ENCODE results near the gene CECR2. TPM values are rescaled to one million over a fixed set of nuclear protein-coding genes. Genes with fewer than 3 reads are reported as not detected.

The CECR2 gene
- total RNA-seq, 1 donor: not detected

DNA sequence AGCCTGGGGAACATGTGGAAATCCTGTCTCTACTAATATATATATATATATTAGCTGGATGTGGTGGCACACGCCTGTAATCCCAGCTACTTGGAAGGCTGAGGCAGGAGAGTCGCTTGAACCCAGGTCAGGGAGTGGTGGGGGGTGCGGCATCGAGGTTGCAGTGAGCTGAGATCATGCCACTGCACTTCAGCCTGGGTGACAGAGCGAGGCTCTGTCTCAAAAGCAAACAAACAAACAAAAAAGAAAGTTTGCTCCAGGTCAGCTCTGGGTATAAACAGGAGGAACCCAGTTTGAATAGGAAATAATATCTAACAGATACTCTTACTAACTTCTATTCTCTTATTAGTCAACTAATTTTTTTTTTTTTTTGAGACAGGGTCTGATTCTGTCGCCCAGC, 34.3 kb upstream of the CECR2 start:
- no peak for DNase-seq (ENCODE audit: low read depth)
- no peak overlapping the region for H3K4me3 ChIP-seq (ENCODE audit: low read depth, low read length)
- TF ChIP-seq, protein P1, sequence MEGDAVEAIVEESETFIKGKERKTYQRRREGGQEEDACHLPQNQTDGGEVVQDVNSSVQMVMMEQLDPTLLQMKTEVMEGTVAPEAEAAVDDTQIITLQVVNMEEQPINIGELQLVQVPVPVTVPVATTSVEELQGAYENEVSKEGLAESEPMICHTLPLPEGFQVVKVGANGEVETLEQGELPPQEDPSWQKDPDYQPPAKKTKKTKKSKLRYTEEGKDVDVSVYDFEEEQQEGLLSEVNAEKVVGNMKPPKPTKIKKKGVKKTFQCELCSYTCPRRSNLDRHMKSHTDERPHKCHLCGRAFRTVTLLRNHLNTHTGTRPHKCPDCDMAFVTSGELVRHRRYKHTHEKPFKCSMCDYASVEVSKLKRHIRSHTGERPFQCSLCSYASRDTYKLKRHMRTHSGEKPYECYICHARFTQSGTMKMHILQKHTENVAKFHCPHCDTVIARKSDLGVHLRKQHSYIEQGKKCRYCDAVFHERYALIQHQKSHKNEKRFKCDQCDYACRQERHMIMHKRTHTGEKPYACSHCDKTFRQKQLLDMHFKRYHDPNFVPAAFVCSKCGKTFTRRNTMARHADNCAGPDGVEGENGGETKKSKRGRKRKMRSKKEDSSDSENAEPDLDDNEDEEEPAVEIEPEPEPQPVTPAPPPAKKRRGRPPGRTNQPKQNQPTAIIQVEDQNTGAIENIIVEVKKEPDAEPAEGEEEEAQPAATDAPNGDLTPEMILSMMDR (IDR thresholded peaks at IDR 0.05; ENCODE audit: insufficient read depth, low read depth, low read length): no peak

DNA sequence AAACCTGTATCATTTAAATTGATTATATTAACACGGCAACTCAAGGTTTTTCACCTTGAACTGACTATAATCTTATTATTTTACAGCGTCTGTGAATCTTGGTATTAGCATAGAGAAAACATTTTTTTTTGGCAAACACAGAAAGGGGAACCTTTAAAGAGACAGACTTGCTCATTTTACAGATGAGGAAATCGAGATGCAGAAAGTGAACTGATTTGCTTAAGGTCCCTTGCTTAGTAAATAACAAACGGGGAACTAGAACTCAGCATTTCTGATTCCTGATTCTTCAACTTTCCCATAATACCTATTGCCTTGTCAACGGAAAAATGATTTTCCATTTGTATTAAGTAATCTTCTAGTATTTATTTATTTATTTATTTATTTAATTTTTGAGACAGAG, 33.2 kb upstream of the CECR2 start:
- DNase-seq (ENCODE audit: low read depth): no peak
- TF ChIP-seq, protein P1 (IDR thresholded peaks at IDR 0.05; ENCODE audit: insufficient read depth, low read depth, low read length): no peak
- H3K4me3 ChIP-seq (ENCODE audit: low read depth, low read length): no peak overlapping the region

DNA sequence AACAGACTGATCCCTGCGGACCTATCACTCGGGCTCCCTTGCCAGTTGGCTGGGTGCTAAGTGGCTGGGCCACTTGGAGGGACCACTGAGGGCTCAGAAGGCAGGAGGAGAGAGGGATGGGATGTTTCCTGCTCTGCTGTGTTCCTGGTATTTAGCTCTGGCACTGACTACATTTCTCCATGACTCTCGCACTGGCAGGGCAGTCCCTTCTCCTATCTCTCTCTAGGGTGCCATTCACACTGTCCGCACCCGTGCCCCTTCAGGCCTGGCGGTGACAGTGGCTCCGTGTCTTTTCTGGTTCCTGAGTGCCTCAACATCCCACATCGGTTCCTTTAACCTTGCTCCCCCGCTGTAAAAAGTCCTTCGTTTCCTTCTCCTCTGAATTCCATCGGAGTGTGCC, 31.6 kb upstream of the CECR2 start:
- no peak overlapping the region for H3K4me3 ChIP-seq (ENCODE audit: low read depth, low read length)
- DNase-seq (ENCODE audit: low read depth): no peak
- TF ChIP-seq, protein P1 (IDR thresholded peaks at IDR 0.05; ENCODE audit: insufficient read depth, low read depth, low read length): no peak

DNA sequence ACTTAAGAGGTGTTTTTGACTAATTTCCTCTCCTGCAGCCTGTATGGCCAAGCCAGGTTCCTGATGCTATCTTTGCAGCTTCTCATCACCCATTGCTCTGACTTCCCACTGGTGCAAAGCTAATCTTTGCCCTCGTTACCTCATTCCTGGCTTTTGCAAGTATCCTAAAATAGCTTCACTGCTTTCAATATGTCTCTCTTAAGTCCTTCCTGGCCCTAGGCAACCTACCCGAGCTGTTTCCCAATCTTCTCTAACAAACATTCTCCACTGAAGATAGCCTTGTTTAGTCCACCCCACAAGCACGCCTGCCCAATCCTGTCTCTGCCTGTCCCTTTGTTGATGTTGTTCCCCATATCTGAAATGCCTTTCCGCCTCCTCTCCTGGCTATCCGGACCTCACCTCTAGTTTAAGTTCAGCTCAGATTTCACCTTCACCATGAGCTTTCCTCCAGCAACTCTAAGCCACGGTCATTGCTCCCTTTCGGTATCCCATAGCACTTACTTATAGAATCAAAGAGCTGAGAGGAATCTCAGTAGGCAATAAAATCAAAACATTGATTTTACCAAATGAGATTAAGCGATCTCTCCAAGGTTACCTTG, 30.1 kb upstream of the CECR2 start:
- TF ChIP-seq, protein P1 (IDR thresholded peaks at IDR 0.05; ENCODE audit: insufficient read depth, low read depth, low read length): no peak
- H3K4me3 ChIP-seq (ENCODE audit: low read depth, low read length): no peak overlapping the region
- no peak for DNase-seq (ENCODE audit: low read depth)

DNA sequence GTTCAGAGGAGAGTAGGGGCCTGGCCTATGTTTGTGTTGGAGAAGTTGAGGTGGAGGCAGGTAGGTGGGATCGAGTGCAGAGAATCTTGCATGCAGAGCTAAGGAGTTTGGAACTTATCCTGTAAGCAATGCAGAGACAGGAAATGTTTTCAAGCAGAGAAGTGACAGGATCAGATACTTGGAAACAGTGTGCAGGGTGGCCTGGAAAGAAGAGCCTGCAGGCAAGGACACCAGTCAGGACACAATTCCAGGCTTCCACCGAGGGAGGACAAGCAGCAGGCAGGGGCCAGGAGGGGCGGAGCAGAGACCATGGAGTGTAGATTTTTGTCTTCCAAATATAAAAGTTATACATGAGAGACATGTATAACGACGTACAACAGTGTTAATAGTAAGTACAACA, 26.9 kb upstream of the CECR2 start:
- TF ChIP-seq, protein P1 (IDR thresholded peaks at IDR 0.05; ENCODE audit: insufficient read depth, low read depth, low read length): no peak
- DNase-seq (ENCODE audit: low read depth): no peak

DNA sequence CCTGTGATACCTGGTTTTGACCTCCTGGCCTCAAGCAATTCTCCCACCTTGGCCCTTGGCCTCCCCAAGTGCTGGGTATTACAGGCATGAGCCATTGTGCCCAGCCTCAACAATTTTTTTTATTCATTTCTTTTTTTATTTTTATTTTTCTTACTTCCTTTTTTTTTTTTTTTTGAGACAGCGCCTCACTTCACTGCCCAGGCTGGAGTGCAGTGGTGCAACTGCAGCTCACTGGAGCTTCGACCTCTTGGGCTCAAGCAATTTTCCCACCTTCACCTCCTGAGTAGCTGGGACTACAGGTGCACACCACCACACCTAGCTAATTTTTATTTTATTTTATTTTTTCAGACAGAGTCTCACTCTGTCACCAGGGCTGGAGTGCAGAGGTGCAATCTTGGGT, 25.5 kb upstream of the CECR2 start:
- no peak for DNase-seq (ENCODE audit: low read depth)
- TF ChIP-seq, protein P1 (IDR thresholded peaks at IDR 0.05; ENCODE audit: insufficient read depth, low read depth, low read length): no peak
- no peak overlapping the region for H3K4me3 ChIP-seq (ENCODE audit: low read depth, low read length)

More for the DNA sequence above, 26.9 kb upstream of the CECR2 start:
- no peak overlapping the region for H3K4me3 ChIP-seq (ENCODE audit: low read depth, low read length)

DNA sequence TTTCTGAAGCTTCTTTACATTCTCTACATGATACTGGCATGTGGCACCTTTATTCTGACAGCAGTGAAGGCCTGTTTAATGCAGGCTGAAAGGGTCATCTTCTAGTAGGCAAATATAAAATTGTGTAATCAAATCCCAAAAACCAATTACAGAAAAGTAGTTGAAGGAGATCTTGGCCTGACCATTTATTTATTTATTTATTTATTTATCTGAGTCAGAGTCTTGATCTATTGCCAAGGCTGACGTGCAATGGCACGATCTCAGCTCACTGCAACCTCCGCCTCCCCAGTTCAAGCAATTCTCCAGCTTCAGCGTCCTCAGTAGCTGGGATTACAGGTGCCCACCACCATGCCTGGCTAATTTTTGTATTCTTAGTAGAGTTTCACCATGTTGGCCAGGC, 22.7 kb upstream of the CECR2 start:
- no peak for DNase-seq (ENCODE audit: low read depth)
- TF ChIP-seq, protein P1 (IDR thresholded peaks at IDR 0.05; ENCODE audit: insufficient read depth, low read depth, low read length): no peak
- H3K4me3 ChIP-seq (ENCODE audit: low read depth, low read length): no peak overlapping the region
